Ishikawa (cell line): Measurements from ENCODE around the gene ANKS6.

Experiments
- CEBPB ChIP-seq: IDR thresholded peaks from 2 replicates; pipeline ENCODE4 v1.6.1; 2012
- CREB1 ChIP-seq: IDR thresholded peaks from 2 replicates; pipeline ENCODE4 v1.6.1; 2012; ENCODE audit warnings: low read depth
- EGR1 ChIP-seq: IDR thresholded peaks from 2 replicates; pipeline ENCODE4 v1.6.1; 2012
- EP300 ChIP-seq: IDR thresholded peaks from 2 replicates; pipeline ENCODE4 v1.6.1; 2012; ENCODE audit warnings: borderline replicate concordance
- FOXM1 ChIP-seq: IDR thresholded peaks from 2 replicates; pipeline ENCODE4 v1.6.1; 2012; ENCODE audit warnings: low read depth, borderline replicate concordance
- NFIC ChIP-seq: IDR thresholded peaks from 2 replicates; pipeline ENCODE4 v1.6.1; 2012
- RAD21 ChIP-seq: IDR thresholded peaks from 2 replicates; pipeline ENCODE4 v1.6.1; 2012; ENCODE audit warnings: low read depth
- REST ChIP-seq: IDR thresholded peaks from 2 replicates; pipeline ENCODE4 v1.6.1; 2012; ENCODE audit warnings: low read depth, mild to moderate bottlenecking
- TAF1 ChIP-seq: IDR thresholded peaks from 2 replicates; pipeline ENCODE4 v1.6.1; 2012; ENCODE audit warnings: low read depth, mild to moderate bottlenecking
- TCF12 ChIP-seq: IDR thresholded peaks from 2 replicates; pipeline ENCODE4 v1.6.1; 2012; ENCODE audit warnings: low read depth
- TEAD4 ChIP-seq: IDR thresholded peaks from 2 replicates; pipeline ENCODE4 v1.6.1; 2012
- USF1 ChIP-seq: IDR thresholded peaks from 2 replicates; pipeline ENCODE4 v1.6.1; 2012
- YY1 ChIP-seq: IDR thresholded peaks from 2 replicates; pipeline ENCODE4 v1.6.1; 2012; ENCODE audit warnings: low read depth
- ZBTB7A ChIP-seq: IDR thresholded peaks from 2 replicates; pipeline ENCODE4 v1.6.1; 2012; ENCODE audit warnings: low read depth
- TF ChIP-seq, protein P1 (sequence below): IDR thresholded peaks from 2 replicates; pipeline ENCODE4 v1.6.1; 2012

Gene ANKS6

GRCh38 chr9:98815391-98815951 is 19.1 kb upstream of the ANKS6 start:
- TF ChIP-seq RAD21 (no peak), CEBPB (no peak), USF1 (no peak)

GRCh38 chr9:98811051-98811650 is 14.8 kb upstream of the ANKS6 start:
- TF ChIP-seq USF1 = no peak
- no peak for TF ChIP-seq TEAD4
- no peak for TF ChIP-seq TCF12
- TF ChIP-seq REST = no peak
- TF ChIP-seq CEBPB = no peak
- no peak for TF ChIP-seq YY1
- TF ChIP-seq, protein P1, sequence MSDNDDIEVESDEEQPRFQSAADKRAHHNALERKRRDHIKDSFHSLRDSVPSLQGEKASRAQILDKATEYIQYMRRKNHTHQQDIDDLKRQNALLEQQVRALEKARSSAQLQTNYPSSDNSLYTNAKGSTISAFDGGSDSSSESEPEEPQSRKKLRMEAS = no peak

DNA sequence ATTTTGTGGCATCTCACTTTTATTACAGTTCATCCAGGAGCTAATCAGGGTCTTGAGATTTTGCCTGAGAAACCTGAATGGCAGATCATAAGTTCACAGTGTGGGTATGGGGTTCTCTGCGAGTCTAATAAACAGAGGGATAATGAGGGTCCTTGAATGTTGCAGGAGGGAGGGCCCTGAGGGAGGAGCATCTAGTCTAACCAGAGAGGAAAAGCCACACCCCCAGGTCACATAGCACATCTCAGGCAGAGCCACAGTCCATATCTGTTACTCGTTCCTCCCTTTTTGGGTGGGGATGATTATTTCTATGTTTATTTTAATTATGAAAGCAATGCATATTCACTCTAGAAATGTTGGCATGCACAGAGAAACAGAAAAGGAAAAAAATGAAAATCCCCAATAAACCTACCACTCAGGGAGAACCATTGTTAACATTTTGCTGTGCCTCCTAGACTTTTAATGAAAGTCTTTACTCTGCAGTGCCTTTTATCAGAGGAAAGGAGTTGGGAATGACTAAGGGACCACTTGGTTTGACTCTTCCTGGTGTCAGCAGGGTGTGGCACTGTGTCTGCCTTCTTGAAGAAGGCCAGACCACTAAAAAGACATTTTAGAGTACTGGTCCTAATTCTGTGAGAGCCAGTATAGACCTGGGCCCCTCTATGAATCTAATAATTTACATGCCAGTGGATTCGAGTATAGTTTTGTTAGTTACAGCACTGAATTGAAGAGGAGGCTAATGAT is 13.9 kb upstream of the ANKS6 start:
- TF ChIP-seq NFIC = no peak
- TF ChIP-seq EP300 = no peak
- no peak for TF ChIP-seq USF1
- TF ChIP-seq RAD21 = no peak
- no peak for TF ChIP-seq FOXM1
- TF ChIP-seq EGR1 = no peak
- no peak for TF ChIP-seq CREB1
- no peak for TF ChIP-seq TEAD4
- TF ChIP-seq TAF1 = no peak
- no peak for TF ChIP-seq YY1
- no peak for TF ChIP-seq REST
- TF ChIP-seq, protein P1 = no peak
- no peak for TF ChIP-seq CEBPB

DNA sequence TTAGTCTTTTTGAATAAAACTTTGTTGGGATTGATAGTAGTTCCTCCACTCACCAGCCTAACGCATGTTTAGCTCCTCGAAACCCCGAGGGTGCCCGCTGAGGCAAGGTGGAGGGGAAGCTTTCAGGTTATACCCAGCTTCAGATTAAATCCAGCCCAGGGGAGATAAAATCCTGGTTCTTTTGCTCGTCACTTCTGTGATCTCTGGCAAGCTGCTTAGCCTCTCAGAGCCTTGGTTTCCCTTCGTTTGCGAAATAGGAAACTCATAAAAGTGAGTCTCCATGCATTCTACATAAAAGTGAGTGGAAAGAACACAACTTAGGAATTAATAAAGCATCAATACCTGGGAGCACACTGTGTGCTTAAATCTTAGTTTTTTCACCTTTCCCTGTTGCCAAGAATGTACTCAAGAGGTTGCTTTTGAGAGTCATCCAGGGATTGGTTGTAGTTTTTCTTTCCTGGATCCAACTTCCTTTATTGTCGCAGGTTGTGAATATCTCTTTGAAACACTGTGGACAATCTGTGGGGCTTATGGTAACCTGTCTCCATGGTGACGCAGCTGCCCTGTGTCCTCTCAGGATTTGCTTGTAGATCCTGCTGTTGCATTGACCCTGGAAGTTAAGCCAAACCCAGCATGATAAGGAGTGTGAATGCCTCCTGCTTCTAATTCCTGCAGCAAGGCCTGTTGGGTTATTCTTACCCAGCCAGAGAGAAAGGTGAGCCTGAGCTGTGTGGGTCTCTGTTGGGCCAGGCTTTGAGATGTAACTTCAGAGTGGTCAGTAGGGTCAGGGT is 13.2 kb upstream of the ANKS6 start:
- TF ChIP-seq EP300 = no peak
- no peak for TF ChIP-seq FOXM1
- TF ChIP-seq ZBTB7A = no peak
- TF ChIP-seq TEAD4 = no peak
- TF ChIP-seq TAF1 = no peak
- no peak for TF ChIP-seq CEBPB
- TF ChIP-seq CREB1 = no peak
- TF ChIP-seq REST = no peak
- TF ChIP-seq, protein P1 = no peak
- TF ChIP-seq RAD21 = no peak
- no peak for TF ChIP-seq USF1
- TF ChIP-seq EGR1 = no peak
- no peak for TF ChIP-seq NFIC
- no peak for TF ChIP-seq TCF12
- no peak for TF ChIP-seq YY1
